AG08395 (cell line): ENCODE data around the gene ACYP2.
"Not testable (repeated sequence)": the region's sequence is repeated elsewhere in the genome, so short reads cannot be mapped to it uniquely, and the experiment has no call there.

ENCODE experiments used
- DNase-seq: peaks from one replicate; pipeline ENCODE4 v3.0.0; 2012; ENCODE audit warnings: mixed read lengths, low spot score

Gene ACYP2

GRCh38 chr2:54271843-54272627, 156.6 kb downstream of the ACYP2 start:
- no peak for DNase-seq

DNA sequence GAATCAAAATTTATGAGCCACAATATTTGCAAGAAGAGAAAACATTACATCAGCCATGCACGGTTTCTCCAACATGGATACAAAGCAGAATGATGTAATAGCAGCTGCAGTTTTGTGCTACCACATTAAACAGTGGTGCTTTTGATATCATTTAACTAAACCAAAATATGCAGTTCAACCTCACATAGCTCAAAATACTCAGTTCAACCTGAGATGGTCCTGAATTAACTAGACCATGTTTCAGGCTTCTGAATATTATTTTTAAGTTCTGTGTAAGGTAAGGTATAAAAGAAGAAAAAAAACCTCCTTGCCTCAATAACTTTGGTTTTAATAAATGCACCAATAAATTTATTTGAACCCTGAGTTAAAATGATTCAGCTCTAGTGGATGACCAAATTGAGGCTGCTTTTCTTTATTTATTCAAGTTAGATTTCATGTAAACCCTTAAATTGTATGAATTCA, 159.4 kb downstream of the ACYP2 start:
- no peak for DNase-seq

GRCh38 chr2:54275541-54275940, 160.1 kb downstream of the ACYP2 start:
- no peak for DNase-seq

DNA sequence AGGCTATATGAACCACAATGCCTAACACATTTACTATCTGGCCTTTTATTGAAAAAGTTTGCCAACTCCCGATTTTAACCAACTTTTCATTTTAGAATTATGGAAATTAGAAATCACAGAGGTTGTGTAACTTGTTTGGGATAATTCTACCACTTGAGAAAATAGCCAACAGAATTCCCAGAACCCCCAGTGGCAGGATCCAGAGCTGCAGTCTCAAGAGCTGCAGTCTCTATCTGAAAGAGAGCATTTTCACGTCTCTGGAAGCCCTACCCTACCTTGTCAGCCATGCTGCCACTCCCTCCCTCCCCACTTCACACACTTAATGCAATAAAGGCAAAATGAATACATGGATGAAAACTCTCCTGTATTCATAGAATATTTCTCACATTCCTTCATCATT, 164.0 kb downstream of the ACYP2 start:
- DNase-seq = no peak

- DNase-seq = no peak
These were observed 169.4 kb downstream of the ACYP2 start for GRCh38 chr2:54284826-54285225.

DNA sequence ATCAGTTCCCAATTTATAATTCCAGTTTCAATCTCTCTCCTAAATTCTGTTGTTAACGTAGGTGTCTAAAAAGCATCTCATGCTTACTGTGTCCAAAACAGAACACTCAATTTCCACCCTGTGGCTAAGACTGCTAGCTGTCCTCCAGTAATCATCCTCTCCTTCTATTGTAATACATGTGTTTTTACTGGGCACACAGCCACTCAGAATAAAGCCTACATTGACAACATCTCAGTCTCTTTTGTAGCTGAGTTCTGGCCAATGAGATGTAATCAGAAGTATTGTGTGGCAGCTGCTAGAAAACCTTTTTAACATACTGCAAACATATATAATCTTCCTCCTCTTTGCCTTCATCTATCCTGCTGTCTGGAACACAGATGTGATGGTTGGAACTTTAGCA, 170.0 kb downstream of the ACYP2 start:
- DNase-seq = no peak

- DNase-seq = no peak
These were observed 172.1 kb downstream of the ACYP2 start for GRCh38 chr2:54287532-54287931.

DNA sequence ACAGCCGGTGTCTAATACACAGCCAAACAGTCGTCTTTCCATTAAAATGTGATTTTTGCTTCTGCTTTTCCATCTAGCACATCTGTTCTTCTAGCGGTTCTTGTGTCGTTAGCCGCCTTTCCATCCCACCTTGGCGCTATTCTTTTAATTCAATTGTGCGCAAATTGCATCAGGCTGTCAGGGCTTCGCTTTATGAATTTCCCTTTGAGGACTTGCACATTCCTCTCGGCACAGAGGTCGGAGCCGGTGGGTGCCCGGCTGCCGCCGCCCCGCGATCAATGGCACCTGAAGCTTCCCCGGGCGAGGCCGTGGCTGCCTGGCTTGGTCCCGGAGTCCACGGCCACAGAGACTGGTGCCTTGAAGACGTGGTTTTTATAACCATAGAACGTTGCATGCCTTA, 174.5 kb downstream of the ACYP2 start:
- no peak for DNase-seq

DNA sequence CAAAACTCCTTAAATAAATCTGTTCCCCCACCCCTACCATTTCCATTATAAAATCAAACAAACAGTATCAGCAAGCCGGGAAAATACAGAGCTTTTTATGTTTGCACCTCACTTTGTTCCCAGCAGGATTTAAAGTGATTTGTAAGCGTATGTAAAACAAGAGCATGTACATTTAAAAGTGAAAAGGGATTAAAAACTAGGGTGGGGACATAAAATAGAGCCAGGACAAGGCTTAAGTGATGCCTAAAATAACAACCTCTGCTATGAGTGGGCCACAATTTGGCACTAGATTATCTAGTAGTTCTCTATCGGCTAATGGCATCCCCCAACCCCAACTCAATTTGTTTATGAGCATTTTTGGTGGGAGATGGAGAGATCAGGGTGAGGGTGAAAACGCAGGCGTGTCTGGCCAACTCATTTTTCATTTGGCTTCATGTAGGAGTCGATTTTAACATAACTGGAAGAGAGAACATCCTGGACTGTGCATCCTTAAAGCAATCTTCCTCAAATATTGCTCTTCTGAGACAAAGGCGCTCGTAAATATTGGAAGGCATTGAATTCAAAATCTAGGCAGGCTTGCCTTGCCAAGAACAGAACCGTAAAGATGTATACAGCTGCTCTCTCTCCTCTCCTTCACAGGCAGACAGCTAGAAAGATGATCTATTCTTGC, 175.1 kb downstream of the ACYP2 start:
- no peak for DNase-seq

- DNase-seq = not testable (repeated sequence)
These were observed 179.2 kb downstream of the ACYP2 start for GRCh38 chr2:54294665-54295064.

DNA sequence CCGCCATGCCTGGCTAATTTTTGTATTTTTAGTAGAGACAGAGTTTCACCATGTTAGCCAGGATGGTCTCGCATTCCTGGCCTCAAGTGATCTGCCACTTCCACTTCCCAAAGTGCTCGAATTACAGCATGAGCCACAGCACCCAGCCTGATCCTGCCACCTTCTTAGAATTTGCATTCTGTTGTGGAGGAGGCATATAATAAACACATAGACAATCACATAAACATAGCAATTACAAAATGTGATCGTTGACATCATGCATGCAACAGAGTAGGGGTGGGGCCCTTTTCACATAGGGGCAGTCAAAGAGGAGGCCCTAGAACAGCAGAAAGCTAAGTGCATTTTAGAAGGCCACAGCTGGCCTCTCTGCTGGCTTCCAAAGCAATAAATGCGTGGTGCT, 180.5 kb downstream of the ACYP2 start:
- DNase-seq = no peak

- no peak for DNase-seq
These were observed 183.1 kb downstream of the ACYP2 start for GRCh38 chr2:54298514-54298913.

DNA sequence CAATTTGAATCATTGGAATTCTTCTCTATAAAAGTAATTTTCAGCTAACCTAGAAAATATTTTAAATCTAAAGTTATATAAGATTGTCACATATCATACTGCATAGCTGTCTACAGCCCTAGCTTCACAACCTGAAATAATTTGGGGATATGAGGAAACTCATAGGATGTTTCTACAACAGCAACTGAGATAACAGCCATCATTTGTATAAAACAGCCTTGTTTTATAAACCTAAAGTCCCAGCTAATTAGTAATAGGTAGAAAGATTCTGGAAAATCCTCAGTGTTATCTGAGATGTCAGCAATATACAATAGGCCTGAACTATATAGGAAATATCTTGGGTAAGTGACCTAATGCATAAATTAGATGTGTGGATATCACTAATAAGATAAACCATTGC, 188.2 kb downstream of the ACYP2 start:
- DNase-seq = no peak

GRCh38 chr2:54306556-54306955, 191.1 kb downstream of the ACYP2 start:
- DNase-seq = peak; percentile 18

- no peak for DNase-seq
These were observed 192.8 kb downstream of the ACYP2 start for GRCh38 chr2:54308186-54308585.

GRCh38 chr2:54308782-54309181, 193.4 kb downstream of the ACYP2 start:
- DNase-seq = no peak

GRCh38 chr2:54310311-54310710, 194.9 kb downstream of the ACYP2 start:
- no peak for DNase-seq

DNA sequence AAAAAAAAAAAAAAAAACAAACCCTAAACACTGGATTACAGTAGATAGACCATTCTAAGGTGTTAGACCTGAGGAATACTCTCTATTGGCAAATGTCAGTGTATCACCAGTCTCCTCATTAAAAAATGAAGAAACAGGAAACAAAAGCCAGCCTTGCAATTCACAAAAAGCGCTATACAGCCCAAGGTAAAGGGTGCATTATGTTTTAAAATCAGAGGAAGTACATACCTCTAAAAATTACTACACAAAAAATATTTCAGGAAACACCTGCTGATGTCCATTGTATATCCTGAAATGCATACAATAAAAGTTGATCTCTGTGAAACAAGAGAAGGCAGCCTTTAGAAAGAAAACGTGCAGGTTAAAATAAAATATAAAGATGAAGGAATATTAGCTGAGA, 195.5 kb downstream of the ACYP2 start:
- no peak for DNase-seq

DNA sequence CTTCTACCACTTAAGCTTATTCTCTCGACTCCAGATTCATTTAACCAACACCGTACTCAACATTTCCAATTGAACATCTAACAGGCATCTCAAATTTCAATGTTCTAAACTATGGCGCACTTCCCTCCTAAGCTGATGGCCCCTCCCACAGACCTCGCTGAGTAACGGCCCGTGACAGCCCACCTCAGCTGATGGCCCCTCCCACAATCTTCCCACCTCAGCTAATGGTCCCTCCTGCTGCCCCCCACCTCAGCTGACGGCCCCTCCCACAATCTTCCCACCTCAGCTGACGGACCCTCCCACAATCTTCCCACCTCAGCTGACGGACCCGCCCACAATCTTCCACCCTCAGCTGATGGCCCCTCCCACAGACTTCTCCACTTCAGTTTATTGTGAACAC, 197.7 kb downstream of the ACYP2 start:
- DNase-seq = no peak

DNA sequence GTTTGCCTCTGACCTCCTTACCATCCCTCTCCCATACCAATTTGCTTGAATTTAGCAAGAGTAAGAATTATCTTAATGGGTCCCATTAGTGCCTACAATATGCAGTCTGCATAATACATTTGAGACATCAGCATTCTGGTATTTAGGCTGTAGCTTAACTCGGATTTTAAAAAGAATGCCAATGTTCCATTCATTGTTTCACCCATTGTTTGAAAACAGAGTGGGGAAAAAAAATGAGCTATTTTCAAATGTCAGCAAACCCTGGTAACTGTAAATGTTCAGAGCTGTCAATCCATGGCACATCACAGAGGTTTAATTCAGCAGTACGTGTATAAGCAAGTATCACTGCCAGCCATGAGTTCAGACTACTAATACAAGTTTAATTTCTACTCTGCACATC, 202.6 kb downstream of the ACYP2 start:
- DNase-seq = no peak

DNA sequence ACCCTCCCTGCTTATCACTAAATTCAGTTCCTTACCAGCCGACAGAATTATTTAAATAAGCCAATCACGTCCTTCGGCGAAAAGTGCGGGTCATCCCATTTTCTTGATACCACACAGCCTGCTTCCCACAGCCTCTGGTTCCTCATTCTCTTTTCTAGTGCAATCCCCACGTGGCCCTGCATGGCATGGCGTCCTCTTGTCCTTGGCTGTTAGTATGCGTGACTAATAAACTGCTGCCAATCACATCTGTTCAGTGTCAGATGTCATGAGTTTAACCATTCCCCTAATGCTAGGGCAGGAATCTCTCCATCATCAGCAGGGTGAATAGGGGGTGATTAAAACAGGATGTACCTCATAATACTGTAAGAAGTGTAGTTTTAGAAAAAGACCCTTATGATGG, 203.4 kb downstream of the ACYP2 start:
- no peak for DNase-seq

GRCh38 chr2:54321047-54321446, 205.6 kb downstream of the ACYP2 start:
- DNase-seq = no peak

- DNase-seq = not testable (repeated sequence)
These were observed 209.1 kb downstream of the ACYP2 start for GRCh38 chr2:54324517-54324916.

- no peak for DNase-seq
These were observed 209.7 kb downstream of the ACYP2 start for GRCh38 chr2:54325148-54325547.
